GM10266 (cell line): ENCODE measurements around the gene OR10V1.
"Not testable (repeated sequence)": the region's sequence is repeated elsewhere in the genome, so short reads cannot be mapped to it uniquely, and the experiment has no call there.

ENCODE experiments used
- DNase-seq: peaks from one replicate; pipeline ENCODE4 v3.0.0; 2012; ENCODE audit errors: extremely low spot score
- CTCF ChIP-seq: IDR thresholded peaks from 2 replicates; pipeline ENCODE4 v1.5.1; 2012; ENCODE audit warnings: mild to moderate bottlenecking, low read depth; ENCODE audit not compliant: control insufficient read depth, insufficient read depth; ENCODE audit errors: missing control alignments

OR10V1 gene

DNA sequence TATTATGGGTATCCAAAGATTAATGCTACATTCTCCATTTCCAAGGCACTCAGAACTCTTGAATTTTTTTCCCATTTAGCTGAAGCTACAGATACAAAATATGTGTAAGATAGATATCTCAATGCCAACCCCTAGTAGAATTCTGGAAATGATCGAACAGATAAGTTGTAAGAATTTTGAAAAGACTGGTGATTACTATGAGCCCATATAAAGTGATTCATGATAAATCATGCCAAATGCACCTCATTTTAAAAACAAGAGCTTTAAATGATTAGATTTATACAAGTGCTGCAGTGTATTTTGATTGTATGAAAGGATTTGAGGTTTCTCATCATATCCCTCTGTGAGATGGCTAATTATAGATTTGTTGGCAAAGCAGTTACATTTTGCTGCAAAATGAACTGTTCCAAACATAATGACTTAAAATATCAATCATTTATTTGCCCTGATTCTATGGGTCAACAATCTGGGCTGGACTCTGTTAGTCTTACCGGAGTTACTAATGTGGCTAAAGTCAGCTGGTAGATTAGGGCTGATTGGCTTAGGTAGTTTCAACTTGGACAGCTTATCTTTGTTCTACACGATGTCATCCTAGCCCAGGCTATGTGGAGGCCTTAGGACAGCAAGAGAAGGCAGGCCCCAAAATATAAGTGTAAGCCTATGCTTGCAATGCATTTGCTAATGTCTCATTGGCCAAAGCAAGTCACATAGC lies 3.4 kb downstream of the OR10V1 start:
- TF ChIP-seq CTCF, result no peak
- no peak for DNase-seq

DNA sequence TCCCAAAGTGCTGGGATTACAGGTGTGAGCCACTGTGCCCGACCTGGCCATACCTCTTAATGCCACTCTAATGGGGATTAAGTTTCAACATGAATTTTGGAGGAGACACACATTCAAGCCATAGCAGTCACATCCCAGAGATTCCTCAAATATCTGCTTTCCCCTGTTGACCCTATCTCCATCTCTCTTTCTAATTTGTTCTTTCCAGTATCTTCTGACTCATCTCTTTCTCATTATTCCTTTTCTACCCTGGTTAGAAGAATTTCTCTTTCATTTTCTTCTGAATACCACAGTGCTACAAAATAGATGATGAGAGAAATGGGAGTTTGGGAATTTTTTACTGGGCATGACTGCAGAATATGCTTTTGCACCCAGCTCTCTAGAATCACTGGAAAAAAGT lies 5.1 kb downstream of the OR10V1 start:
- no peak for DNase-seq
- TF ChIP-seq CTCF, result no peak

- TF ChIP-seq CTCF, result no peak
- DNase-seq, result no peak
Observed at GRCh38 chr11:59707371-59707770, 6.3 kb downstream of the OR10V1 start.

DNA sequence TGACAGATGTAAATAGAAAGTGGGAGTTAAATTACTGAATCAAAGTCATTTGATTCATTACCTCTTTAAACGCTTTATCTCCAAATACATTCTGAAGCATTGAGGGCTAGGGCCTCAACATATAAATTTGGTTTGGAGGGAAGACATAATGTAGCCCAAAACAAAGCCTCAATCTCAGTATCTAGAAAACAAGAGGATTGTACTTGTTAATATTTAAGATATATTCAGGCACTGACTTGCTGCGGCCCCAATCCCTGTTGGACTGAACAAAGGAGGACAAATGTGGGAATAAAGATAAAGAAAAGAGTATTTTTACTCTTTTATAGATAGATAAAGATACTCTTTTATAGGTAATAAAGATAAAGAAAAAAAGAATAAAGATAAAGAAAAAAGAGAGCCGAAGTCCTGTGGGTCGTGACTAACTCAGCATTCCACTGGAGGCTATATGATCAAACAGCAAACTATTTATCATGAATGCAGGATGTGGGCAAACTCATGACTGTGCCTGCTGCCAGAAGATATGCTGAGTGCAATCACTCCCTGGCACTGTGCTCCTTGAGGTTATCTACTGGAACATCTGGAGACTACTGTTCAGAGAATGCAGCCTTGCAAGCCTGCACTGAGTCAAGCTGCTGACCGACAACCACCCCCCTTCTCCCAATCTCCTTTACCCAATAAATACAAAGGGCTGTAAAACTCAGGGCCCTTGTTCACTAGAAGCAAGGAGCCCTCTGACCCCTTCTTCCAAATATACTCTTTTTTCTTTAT lies 6.9 kb downstream of the OR10V1 start:
- no peak for TF ChIP-seq CTCF
- no peak for DNase-seq

- DNase-seq, result no peak
- TF ChIP-seq CTCF, result no peak
Observed at GRCh38 chr11:59705294-59705693, 8.4 kb downstream of the OR10V1 start.

DNA sequence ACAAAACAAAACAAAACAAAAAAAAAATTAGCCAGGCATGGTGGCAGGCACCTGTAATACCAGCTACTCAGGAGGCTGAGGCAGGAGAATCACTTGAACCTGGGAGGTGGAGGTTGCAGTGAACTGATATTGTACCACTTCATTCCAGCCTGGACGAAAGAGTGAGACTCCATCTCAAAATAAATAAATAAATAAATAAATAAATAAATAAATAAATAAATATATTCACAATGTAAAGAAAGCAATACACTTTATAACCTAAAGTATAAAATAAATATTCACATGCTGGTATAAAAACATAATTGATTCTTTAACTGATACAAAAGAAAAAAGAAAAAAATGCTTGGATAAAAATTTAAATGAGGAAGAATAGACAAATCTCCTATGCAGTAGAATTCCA lies 10.1 kb downstream of the OR10V1 start:
- not testable (repeated sequence) for DNase-seq

GRCh38 chr11:59700157-59700556 lies 13.5 kb downstream of the OR10V1 start:
- not testable (repeated sequence) for DNase-seq

DNA sequence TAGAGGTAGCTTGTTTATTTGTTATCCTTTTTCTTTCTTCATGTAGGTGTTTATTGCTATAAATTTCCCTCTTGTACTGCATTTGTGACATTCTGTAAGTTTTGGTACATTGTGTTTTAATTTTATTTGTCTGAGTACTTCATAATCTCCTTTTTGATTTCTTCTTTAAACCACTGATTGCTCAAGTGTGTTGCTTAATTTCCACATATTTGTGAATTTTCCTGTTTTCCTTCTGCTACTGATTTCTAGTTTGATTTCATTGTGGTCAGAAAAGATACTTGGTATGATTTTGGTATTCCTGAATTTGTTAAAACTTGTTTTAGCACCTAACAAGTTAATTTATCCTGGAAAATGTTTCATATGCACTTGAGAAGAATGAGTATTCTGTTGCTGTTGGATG lies 15.1 kb downstream of the OR10V1 start:
- no peak for DNase-seq
- no peak for TF ChIP-seq CTCF
